Glomerular visceral epithelial cell (primary cell): ENCODE measurements around the gene LRRC8A.
"Not testable (repeated sequence)": the region's sequence is repeated elsewhere in the genome, so short reads cannot be mapped to it uniquely, and the experiment has no call there.

Experiments
- DNase-seq: peaks from one replicate; pipeline ENCODE4 v3.0.0-alpha.2; 2016; ENCODE audit errors: extremely low spot score

Gene LRRC8A

GRCh38 chr9:128863647-128864046, 18.3 kb upstream of the LRRC8A start:
- DNase-seq: peak; percentile 81

GRCh38 chr9:128870128-128870940, 11.6 kb upstream of the LRRC8A start:
- DNase-seq: no peak

DNA sequence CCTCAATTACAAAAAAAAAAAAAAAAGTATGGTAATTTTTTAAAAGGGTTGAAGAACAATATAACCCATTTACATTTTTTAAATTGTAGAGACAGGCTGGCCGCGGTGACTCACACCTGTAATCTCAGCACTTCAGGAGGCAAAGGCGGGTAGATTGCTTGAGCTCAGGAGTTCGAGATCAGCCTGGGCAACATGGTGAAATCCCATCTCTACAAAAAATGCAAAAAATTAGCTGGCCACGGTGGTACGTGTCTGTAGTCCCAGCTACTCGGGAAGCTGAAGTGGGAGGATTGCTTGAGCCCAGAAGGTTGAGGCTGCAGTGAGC, 11.0 kb upstream of the LRRC8A start:
- not testable (repeated sequence) for DNase-seq

GRCh38 chr9:128877852-128878251, 4.1 kb upstream of the LRRC8A start:
- no peak for DNase-seq

GRCh38 chr9:128882677-128883603, 1.0 kb downstream of the LRRC8A start:
- DNase-seq: peak; percentile 28

DNA sequence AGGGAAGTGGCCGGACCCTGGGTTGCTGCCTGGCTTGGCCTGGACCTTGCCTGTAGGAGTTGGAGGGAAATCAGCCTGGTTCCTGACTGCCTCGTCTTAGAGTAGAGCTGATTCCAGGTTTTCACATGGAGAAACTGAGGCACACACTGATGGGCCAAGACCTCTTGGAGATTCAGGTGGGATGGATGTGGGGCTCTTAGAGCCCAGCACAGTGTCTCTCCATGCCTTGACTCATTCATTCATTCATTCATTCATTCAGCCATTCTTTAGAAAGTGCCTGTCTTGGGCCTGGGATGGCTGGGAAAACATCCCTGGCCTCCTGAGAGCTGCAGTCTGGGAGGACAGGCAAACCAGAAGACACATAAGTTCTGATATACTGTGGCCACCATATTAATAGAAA, 2.2 kb downstream of the LRRC8A start:
- no peak for DNase-seq

DNA sequence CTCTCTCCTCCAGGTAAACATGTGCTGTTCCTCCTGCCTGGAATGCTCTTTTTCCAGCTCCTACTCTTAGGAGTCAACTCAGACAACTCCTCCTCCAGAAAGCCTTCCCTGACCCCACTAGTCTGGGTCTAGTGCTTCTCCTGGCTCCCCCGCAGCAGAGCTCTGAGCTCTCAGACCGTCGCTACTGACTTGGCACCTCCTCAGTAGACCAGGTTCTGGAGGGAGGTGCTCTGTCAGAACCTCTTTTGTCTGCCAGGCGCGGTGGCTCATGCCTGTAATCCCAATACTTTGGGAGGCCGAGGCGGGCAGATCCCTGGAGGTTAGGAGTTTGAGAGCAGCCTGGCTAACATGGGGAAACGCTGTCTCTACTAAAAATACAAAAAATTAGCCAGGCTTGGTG, 3.4 kb downstream of the LRRC8A start:
- DNase-seq: no peak

- no peak for DNase-seq
Observed at GRCh38 chr9:128885798-128886197, 3.9 kb downstream of the LRRC8A start.

- DNase-seq: no peak
Observed at GRCh38 chr9:128886211-128886891, 4.4 kb downstream of the LRRC8A start.

GRCh38 chr9:128887049-128887448, 5.1 kb downstream of the LRRC8A start:
- no peak for DNase-seq

DNA sequence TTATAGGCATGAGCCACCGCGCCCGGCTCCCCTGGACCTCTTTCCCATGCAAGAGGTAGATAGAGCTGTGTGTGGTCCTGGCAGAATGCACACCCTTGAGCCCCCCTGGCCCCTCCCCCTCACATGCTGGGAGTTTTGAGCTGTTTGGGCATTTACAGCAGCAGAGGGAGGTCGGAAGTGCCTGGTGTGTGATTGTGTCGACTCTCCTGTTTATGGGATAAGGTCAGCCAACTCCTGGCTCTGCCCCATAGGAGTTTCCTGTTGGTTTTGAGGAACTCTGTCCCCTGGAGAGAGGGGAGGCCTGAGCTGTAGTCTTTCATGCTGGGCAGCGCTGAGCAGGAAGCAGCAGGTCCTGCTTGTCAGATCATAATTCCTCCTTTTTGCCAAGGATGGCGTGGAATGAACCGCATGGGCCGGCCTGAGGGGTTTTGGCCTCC, 6.0 kb downstream of the LRRC8A start:
- DNase-seq: no peak

- no peak for DNase-seq
Observed at GRCh38 chr9:128891321-128892220, 9.6 kb downstream of the LRRC8A start.

DNA sequence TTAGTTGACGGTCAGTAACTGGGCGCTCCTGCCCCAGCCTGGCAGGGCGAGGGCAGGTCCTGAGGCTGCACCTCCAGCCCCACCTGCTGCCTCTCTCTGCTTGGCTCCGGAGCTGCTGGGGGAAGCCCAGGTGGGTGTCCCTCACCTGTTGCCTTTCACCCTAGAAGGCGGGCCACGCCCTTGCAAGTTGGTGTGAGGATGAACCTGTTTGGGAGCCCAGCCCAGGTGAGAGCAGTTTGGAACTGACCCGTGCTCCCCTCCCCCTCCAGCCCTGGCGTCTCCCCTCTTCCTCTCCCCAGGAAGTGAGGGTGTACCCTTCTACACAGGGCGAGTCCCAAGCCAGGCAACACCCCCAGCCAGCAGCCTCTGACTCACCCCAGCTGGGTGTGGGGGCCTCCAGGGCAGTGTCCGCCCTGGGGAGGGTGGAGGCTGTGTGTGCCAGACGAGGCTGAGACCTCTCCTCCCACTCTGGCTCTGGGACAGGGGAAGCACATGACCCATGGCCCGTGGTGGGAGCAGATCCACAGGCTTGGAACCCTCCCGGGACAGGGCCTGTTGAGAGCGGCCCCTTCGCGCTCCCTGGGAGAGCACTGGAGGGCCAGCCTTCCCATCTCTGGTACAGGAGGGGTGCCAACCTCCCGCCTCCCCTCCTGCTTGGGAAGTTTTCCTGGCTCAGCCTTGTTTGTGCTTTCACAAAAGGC, 10.4 kb downstream of the LRRC8A start:
- DNase-seq: peak; percentile 87

DNA sequence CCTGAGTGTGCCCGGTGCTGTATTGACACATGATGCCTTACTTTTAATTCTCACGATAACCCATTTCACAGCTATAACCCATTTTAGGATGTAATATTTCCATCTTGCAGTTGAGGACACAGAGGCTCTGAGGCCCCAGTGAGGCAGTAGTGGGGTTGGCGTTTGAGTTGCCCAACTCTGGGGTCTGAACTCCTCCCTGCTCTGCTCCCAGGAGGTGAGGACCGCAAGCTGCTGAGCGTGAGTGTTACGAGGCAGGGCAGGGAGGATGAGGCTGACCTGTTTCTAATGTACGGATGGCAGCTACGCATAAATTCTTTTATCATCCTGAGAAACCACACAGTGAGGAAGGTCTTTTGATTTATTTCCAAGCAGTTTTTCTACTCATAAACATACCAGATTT, 11.4 kb downstream of the LRRC8A start:
- no peak for DNase-seq

DNA sequence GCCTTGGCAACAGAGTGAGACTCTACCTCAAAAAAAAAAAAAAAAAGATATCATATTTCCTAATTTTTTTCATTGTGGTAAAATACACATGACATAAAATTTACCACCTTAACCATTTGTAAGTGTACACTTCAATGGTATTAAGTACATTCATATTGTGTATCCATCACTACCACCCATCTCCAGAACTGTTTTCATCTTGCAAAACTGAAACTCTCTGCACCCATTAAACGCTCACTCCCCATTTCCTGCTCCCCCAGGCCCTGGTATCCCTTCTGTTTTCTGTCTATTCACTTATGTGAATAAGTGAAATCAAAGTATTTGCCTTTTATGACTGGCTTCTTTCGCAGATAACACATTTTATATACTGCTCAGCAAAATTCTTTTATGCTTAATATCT, 12.8 kb downstream of the LRRC8A start:
- DNase-seq: no peak

DNA sequence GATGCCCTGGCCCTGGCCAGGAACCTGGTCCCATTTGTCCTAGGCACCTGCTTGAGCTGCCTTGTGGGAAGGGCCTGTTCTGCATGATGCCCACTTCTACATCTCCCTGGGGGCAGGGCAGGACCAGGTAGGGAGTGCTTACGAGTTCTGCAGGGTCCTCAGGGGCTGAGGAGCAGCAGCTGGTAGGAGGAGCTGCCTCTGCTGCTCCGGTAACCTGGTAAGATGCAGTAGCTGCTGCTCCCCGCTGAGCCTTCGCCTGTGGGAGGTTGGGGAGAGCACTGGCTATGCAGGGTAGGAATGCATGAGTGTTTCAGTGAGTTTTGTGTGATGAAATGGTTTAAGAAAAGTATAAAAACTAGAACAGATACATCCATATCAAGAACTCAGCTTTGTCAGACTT, 13.6 kb downstream of the LRRC8A start:
- no peak for DNase-seq

DNA sequence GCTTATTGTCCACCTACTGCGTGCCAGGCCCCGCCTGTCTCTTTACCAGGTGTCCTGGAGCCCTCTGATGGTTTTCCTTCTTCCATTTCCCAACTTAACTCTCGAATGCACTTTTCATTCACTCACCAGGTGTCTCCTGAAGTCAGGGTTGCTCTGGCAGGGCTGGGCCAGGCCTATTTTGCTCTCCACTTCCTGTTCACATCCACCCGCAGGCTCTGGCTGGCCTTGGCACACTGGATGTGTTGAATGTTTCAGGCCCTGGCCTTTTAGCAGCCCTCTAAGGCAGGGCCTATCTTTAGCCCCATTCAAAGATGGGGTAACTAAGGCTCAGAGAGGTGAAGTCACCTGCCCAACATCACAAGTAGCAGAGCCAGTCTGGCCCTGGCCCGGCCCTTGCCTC, 16.4 kb downstream of the LRRC8A start:
- no peak for DNase-seq

- DNase-seq: no peak
Observed at GRCh38 chr9:128898845-128899565, 17.1 kb downstream of the LRRC8A start.

DNA sequence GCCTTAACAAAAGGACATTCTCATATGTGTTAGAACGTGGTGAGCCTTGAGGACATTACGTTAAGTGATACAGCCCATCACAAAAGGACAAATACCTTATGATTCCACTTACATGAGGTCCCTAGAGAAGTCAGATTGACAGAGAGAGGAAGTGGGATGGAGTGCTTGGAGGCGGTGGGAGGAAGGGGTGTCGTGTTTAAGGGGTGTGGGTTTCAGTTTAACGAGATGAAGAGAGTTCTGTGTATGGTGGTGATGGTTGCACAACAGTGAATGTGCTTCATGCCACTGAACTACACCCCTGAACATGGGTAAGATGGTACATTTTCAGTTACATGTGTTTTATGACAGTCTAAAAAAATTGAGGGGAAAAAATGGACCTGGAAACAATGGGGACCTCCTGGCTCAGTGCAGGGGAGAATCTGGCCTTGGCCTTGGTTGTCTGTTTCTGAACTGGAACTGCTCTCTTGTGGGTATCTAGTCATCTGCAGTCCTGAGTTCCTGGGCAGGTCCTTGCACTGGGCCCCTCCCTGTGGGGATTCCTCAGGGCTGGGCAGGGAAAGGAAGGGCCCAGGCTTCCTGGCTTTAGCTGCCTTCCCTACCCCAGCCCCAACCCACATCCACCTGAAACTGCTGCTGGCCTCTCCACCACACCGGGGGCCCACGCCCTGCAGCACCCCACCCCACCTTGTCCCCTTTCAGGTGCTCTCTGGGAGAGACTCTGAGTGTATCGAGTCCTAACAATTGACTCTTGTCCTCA, 17.8 kb downstream of the LRRC8A start:
- DNase-seq: peak; percentile 31
